Endothelial cell of umbilical vein (primary cell): Measurements from ENCODE around the gene PCP2.

Source experiments
- EZH2 ChIP-seq: IDR thresholded peaks from 2 replicates; pipeline ENCODE4 v1.6.1; 2012; ENCODE audit warnings: borderline replicate concordance, low read depth, mild to moderate bottlenecking, moderate library complexity, low read length, inconsistent platforms; ENCODE audit not compliant: severe bottlenecking
- GATA2 ChIP-seq: IDR thresholded peaks from 2 replicates; pipeline ENCODE4 v1.7.0; 2011; ENCODE audit warnings: low read depth, mild to moderate bottlenecking, moderate library complexity, mixed read lengths, low read length; ENCODE audit not compliant: insufficient read length, insufficient read depth
- JUN ChIP-seq: IDR thresholded peaks from 2 replicates; pipeline ENCODE4 v1.6.1; 2011; ENCODE audit warnings: borderline replicate concordance, low read depth; ENCODE audit not compliant: insufficient read length, insufficient read depth
- POLR2A ChIP-seq: IDR thresholded peaks from 2 replicates; pipeline ENCODE4 v1.6.1; 2012; ENCODE audit warnings: low read depth, mild to moderate bottlenecking, control low read depth, low read length
- POLR2AphosphoS5 ChIP-seq: IDR thresholded peaks from 2 replicates; pipeline ENCODE4 v1.6.1; 2012; ENCODE audit warnings: low read depth, mild to moderate bottlenecking, control low read depth, low read length, moderate library complexity; ENCODE audit not compliant: insufficient read depth
- TF ChIP-seq, protein P1 (sequence below), 2 donors: IDR thresholded peaks; 1 replicate in 1 of 2; 2 replicates in 1 of 2; pipeline ENCODE4 v1.5.1; 2011; ENCODE audit warnings: low read length in 2 of 2, mild to moderate bottlenecking in 2 of 2, moderate library complexity in 2 of 2, control low read depth in 1 of 2, inconsistent platforms in 1 of 2, low read depth in 1 of 2; ENCODE audit not compliant: insufficient read depth in 1 of 2; ENCODE audit errors: extremely low read depth in 1 of 2
- TF ChIP-seq, protein P2 (sequence below): IDR thresholded peaks from 2 replicates; pipeline ENCODE4 v1.6.1; 2011; ENCODE audit not compliant: insufficient read depth, insufficient read length

DNA sequence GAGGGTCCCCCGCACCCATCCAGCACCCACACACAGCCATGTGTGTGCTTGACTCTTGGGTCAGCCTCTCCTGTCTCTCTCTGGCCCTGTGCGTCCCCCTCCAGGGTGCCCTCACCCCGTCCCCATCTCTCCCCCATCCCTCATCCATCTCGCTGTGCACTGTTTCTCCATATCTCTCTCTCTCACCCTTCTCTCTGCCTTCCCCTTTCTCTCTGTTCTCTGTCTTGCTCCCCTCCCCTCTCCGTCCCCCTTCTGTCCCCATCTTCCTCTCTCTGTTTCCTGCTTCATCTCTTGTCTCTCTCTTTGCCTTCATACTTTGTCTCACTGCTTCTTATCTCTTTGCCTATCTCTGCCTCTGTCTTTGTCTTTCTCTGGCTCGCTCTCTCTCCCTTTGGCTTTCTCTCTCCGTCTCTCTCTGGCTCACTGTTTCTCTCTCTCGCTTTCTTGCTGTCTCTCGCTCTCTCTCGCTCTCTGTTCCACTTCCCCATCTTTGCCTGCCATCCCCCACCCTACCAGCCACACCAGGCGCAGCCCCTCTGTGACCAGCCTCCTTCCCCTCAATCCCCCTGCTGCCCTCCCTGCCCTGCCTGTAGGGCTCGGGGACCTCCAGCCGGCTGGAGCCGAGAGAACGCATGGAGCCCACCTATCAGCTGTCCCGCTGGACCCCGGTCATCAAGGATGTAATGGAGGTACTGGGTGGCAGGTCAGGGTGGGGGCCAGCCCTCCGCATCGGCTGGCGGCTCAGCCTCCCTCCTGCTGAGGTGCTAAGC lies 12.3 kb upstream of the PCP2 start:
- no peak for TF ChIP-seq GATA2
- TF ChIP-seq, protein P1, sequence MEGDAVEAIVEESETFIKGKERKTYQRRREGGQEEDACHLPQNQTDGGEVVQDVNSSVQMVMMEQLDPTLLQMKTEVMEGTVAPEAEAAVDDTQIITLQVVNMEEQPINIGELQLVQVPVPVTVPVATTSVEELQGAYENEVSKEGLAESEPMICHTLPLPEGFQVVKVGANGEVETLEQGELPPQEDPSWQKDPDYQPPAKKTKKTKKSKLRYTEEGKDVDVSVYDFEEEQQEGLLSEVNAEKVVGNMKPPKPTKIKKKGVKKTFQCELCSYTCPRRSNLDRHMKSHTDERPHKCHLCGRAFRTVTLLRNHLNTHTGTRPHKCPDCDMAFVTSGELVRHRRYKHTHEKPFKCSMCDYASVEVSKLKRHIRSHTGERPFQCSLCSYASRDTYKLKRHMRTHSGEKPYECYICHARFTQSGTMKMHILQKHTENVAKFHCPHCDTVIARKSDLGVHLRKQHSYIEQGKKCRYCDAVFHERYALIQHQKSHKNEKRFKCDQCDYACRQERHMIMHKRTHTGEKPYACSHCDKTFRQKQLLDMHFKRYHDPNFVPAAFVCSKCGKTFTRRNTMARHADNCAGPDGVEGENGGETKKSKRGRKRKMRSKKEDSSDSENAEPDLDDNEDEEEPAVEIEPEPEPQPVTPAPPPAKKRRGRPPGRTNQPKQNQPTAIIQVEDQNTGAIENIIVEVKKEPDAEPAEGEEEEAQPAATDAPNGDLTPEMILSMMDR (IDR thresholded peaks at IDR 0.05; ENCODE audit: extremely low read depth in 1 of 2, insufficient read depth in 1 of 2, low read depth in 1 of 2, low read length in 2 of 2) = no peak
- no peak for TF ChIP-seq POLR2A
- TF ChIP-seq POLR2AphosphoS5 = no peak
- TF ChIP-seq, protein P2, sequence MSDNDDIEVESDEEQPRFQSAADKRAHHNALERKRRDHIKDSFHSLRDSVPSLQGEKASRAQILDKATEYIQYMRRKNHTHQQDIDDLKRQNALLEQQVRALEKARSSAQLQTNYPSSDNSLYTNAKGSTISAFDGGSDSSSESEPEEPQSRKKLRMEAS = no peak
- TF ChIP-seq EZH2 = no peak
- no peak for TF ChIP-seq JUN
